ENCODE measurements around the gene SAT1. TPM values are rescaled to one million over a fixed set of nuclear protein-coding genes. Genes with fewer than 3 reads are reported as not detected.
A peak's percentile ranks its signal among the peaks of the same experiment; 100 is the strongest.

The SAT1 gene
- total RNA-seq, 1 donor from 2014 or later: 77.3 TPM

DNA sequence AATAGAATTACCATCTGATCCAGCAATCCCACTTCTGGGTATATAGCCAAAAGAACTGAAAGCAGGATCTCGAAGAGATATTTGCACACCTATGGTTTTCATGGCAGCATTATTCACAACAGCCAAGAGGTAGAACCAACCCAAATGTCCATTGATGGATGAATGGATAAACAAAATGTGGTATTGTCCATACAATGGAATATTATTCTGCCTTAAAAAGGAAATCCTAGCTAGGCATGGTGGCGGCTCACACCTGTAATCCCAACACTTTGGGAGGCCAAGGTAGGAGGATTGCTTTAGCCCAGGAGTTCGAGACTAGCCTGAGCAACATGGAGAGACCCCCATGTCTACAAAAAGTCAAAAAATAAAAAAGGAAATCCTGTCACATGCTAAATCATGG lies 27.3 kb downstream of the SAT1 start:
- no peak for DNase-seq (ENCODE audit: low spot score)

DNA sequence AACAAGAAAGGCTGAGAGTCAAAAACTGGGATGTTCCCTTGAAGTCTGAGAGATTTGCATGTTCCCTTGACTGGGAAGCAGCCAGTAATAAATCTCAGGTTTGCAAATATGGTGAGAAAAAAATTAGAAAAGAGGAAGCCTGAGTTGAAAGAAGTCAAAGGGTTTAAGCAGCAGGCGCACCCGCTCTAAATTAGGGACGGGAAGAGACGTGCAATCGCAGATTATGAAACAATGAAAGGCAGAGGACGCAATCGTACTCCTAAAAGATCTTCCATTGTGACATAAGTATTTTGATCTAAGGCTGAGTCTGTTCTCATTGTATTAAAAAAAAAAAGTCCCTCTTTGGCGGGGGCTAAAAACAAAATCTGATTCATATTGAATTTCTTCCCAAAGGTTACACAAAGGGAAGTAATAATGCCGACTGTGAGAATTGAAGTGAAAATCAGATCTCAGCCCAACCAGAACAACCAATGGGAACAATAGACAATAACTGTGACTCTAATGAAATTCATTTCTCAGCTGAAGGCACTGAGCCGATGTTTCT lies 28.2 kb downstream of the SAT1 start:
- DNase-seq (ENCODE audit: low spot score): no peak

DNA sequence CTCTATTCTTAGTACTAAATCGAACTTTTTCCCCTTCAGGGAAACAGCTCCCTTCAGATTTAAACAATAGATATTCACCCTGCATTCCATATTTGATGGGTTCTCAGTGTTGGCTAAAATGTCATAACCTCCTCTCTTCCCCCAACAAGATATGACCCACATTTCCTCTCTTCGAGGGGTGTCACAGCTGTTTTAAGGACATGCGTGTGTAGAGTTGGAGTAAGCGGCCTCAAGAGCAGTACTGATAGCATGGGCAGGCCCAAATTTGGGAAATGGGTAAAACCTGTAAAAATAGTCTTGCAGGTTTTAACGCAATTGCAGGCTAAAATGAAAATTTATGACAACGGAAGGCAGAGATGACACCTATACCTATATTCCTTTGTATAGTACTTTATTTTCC lies 28.7 kb downstream of the SAT1 start:
- no peak for DNase-seq (ENCODE audit: low spot score)

DNA sequence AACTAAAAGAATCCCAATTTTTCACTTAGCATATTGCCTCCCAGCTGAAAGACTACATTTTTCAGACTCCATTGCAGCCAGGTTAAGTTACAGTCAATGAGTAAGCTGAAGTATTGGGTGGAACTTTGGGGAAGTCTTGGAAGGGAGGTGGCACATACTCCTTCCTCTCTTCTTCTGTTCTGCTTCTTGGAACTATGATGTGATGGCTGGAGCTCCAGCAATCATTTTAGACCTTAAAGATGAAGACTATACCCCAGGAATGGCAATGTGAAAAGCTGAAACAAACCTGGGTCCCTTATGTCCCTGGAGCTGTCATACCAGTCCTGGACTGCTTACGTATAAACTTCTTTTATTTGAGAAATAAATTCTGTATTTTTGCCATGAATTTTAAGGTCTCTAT lies 30.8 kb downstream of the SAT1 start:
- DNase-seq (ENCODE audit: low spot score): no peak

DNA sequence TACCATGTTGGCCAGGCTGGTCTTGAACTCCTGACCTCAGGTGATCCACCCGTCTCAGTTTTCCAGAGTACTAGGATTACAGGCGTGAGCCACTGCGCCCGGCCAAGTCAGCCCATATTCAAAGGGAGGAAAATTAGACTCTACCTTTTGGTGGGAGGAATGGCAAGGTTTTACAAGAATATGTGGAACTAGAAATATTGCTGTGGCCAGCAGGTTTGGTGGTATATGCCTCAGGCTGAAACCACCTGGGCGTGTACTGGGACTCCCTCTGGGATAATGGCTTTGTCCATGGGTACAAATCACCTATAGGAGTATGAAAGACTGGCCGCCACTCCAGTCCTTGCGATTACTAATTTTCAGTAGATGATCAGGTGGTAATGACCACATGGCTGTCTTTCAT lies 32.4 kb downstream of the SAT1 start:
- no peak for DNase-seq (ENCODE audit: low spot score)

DNA sequence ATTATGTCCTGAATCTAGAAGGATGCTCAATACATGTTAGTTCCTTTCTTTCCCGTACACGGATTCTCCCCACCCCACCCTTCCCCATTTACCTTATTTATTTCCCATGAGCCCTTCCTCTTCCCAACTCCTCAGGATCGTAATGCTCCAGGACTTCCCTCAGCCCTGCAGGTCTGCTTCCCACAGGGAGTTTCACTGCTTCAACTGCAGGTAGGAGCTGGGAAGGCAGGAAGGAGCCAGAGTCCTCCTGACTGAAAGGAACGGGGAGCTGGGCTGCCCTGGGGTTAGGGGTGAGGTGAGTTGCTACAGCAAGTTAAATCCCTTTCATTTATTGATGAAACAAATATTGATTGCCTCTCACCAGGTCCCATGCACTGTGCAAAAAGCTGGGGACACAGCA lies 33.2 kb downstream of the SAT1 start:
- DNase-seq (ENCODE audit: low spot score): no peak

DNA sequence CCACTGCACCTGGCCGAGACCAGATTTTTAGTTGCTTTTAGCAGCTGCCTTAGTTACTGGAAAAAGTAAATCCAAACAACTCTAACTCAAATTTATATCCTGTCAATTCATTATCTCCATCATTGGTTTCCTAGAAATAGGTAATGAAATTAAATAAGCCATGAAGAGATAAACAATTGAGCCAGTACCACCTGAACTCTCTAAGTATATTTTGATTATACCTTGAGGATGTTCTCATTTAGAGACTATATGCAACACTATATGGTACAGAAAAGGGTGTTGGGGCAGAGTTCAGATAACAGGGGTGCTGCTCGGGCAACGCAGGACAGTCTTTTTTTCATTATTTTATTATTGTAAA lies 35.0 kb downstream of the SAT1 start:
- no peak for DNase-seq (ENCODE audit: low spot score)

DNA sequence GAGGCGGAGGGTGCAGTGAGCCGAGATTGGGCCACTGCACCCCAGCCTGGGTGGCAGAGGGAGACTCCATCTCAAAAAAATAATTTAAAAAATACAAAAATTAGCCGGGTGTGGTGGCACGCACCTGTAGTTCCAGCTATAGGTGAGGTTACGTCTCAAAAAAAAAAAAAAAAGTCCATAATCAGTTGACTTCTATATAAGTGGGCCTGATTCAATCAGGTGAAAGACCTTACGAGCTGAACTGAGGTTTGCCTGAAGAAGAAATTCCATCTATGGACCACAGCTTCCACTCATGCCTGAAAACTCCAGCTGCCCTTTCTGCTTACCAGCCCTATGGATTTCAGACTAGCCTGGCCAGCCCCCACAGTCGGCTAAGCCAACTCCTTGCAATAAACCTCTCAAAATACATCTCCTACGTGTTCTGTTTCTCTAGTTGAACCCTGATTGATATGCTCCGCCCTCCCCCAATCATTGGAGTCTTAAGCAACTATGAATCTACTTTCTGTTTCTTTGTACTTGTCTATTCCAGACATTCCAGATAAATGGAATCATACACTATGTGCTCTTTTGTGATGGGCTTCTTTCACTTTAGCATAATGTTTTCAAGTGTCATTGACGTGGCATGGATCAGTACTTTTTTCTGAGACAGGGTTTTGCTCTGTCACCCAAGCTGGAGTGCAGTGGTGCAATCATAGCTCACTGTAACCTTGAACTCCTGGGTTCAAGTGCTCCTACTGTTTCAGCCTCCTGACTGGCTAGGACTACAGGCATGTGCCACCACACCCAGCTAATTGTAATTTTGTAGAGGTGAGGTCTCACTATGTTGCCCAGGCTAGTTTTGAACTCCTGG lies 36.6 kb downstream of the SAT1 start:
- no peak for DNase-seq (ENCODE audit: low spot score)

DNA sequence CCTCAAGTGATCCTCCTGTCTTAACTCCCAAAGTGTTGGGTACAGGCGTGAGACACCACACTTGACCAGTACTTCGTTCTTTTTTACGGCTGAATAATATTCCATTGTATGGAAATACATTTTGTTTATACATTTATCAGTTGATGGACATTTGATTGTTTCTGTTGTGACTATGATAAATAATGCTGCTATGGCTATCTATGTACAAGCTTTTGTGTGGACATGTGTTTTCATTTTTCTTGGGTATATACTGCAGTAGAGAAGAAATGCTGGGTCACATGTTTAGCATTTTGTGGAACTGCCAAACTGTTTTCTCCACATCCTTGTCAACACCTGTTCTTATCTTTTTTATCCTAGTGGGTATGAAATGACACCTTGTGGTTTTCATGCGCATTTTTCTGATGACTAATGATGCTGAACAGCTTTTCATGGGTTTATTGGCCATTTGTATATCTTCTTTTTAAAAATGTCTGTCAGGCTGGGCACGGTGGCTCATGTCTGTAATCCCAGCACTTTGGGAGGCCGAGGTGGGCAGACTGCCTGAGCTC lies 37.3 kb downstream of the SAT1 start:
- DNase-seq (ENCODE audit: low spot score): no peak

DNA sequence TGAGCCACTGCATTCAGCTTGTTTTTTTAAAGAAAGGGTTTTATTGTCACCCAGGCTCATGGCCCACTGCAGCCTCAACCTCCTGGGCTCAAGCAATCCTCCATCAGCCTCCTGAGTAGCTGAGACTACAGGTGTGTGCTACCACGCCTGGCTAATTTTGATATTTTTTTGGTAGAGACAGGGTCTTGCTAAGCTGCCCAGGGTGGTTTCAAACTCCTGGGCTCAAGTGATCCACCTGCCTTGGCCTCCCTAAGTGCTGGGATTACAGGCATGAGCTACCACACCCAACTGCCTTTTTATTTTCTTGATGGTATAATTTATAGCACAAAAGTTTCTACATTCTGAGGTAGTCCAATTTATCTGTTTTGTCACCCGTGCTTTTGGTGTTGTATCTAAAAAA lies 38.9 kb downstream of the SAT1 start:
- no peak for DNase-seq (ENCODE audit: low spot score)

DNA sequence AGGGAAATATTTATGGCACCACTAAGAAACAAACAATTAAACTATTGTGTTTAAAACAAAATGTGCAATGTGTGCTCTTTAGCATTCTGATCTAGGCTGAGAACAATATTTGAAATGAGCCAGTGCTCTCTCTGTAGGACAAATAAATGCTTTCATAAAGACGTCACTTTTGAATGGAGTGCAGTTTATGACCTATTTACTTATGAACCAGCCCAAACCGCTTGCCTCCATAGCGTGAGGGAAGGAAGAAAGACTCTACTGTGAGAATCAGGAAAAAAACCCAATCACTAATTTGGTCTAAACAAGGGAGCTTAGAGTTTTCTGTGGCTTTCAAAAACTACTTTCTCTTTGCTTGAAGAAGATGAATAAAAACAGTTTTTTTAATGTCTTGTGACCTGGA lies 39.4 kb downstream of the SAT1 start:
- peak; percentile 17 for DNase-seq (ENCODE audit: low spot score)

DNA sequence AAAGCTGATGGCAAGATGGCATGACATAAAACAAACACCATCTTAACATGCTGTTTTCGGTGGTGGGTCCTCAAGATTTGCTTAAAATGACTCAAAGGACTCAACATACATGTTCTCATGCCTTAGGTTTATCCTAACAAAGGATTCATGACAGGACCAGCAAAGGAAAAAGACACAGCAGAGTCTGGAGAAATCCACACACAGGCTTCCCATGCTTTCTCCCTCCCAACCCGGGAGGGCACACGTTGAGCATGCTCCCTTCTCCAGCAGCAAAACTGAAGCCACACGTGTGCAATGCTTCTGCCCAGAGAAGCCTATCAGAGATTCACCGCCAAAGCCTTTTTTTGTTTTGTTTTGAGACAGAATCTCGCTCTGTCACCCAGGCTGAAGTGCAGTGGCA lies 39.9 kb downstream of the SAT1 start:
- DNase-seq (ENCODE audit: low spot score): no peak

DNA sequence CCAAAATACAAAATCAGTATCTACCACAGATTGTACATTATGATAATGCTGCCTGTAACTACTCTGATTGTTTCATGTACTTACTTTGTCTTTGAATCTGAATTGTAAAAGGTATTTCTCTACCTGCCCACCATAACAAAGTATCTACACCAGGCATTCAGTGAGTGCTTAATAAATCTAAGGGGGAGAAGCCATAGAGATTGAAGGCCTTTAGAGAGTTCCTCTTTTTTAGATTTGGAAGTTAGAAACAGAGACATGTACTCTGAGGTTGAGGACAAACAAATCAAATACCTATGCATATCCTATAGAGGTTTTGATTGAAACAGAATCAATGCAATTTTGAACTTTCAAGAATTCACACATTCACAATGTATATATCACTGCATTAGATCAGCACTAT lies 42.7 kb downstream of the SAT1 start:
- DNase-seq (ENCODE audit: low spot score): no peak

DNA sequence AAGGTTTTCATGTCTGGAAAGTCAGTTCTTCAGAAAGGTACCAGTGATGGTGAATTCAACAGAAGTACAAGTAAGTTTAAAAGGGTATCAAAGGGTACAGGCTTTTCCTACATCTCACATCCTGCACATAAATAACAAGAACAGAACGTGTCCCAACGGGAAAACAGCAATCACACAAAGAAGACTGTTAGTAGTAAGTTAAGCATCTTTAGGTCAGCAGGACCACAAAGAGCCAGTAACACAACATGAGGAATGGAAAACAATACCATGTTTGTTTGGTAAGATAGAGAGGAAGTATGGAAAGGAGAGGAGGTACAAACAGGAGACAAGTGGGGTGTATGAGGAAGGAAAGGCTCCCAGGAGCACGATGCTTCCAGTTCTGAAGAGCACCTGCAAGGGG lies 43.2 kb downstream of the SAT1 start:
- no peak for DNase-seq (ENCODE audit: low spot score)

DNA sequence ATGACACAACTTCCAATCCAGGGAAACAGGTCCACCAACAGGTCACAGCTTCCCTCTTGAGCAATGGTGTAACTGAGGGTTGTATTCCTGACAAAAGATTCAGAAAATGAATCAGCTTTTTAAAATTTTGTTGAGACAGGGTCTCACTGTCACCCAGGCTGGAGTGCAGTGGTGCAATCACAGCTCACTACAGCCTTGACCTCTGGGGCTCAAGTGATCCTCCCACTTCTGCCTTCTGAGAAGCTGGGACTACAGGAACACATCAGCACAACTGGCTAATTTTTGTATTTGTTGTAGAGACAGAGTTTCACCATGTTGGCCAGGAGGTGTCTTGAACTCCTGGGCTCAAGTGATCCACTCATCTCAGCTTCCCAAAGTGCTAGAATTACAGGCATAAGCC lies 43.7 kb downstream of the SAT1 start:
- no peak for DNase-seq (ENCODE audit: low spot score)

DNA sequence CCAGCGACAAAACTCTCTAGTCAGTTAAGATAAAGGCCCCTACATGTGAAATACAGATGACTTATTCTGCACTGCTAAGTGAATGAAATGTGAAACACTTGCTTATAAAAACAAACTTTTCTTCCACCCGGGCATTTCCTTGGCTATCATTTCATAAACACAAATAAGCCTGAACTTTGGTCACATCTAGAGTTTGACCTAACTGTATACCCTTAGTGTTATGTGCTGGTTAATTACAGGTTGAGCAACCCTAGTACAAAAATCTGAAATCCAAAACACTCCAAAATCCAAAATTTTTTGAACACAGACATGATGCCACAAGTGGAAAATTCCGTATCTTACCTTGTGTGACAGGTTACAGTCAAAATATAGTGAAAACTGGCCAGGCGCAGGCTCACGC lies 45.9 kb downstream of the SAT1 start:
- DNase-seq (ENCODE audit: low spot score): no peak

DNA sequence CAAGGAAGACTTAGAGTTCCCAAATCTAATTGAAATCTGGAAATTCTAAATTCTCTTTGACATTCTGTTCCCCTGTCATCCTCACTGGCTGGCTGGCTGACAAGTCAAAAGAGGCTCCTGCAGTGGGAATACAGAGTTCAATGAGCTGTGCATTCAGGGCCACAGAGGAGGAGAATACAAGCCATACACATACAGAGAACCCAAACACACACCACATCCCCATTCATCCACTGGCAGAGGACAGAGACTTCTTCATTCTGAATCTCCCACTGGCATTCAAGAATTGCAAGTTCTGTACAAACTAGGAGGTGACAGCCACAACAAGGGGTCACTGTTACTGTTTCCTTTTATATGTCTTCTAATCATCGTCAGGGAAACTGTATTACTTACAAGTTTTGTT lies 49.7 kb downstream of the SAT1 start:
- no peak for DNase-seq (ENCODE audit: low spot score)

Other genes starting within 250 kb of the SAT1 start
- gene PRDX4, start 115.7 kb upstream of the SAT1 start, total RNA-seq (ENCODE audit: insufficient read depth, low replicate concordance): 179 TPM
- 29.4 TPM for gene ACOT9, start 39.9 kb upstream of the SAT1 start, total RNA-seq (ENCODE audit: insufficient read depth, low replicate concordance)
- 7.5 TPM for gene APOO, start 124.8 kb downstream of the SAT1 start, total RNA-seq (ENCODE audit: insufficient read depth, low replicate concordance)
- gene CXorf58, start 124.8 kb downstream of the SAT1 start, total RNA-seq (ENCODE audit: insufficient read depth, low replicate concordance): not detected
- gene KLHL15, start 244.0 kb downstream of the SAT1 start, total RNA-seq (ENCODE audit: insufficient read depth, low replicate concordance): 19.7 TPM

Data from umbilical cord (tissue), 2 donors.